COR-L47 (cell line): ENCODE data around the gene OR51G2.

Experiments used
- DNase-seq: peaks from one replicate; lab custom pipeline; 2025; lab: John Stamatoyannopoulos, UW

OR51G2 gene

GRCh38 chr11:4863876-4864275 lies 55.3 kb downstream of the OR51G2 start:
- no peak for DNase-seq
